Fibroblast of villous mesenchyme (primary cell): Measurements from ENCODE around the gene KYNU. TPM values are rescaled to one million over a fixed set of nuclear protein-coding genes. Genes with fewer than 3 reads are reported as not detected.
"Not testable (repeated sequence)": the region's sequence is repeated elsewhere in the genome, so short reads cannot be mapped to it uniquely, and the experiment has no call there.

Source experiments
- DNase-seq: peaks from one replicate; pipeline ENCODE4 v3.0.0-alpha.2; 2010; ENCODE audit warnings: low read depth
- H3K4me3 ChIP-seq: 2 replicates; pipeline ENCODE4 v1.5.1; 2011; ENCODE audit warnings: low read depth, mild to moderate bottlenecking, low read length
- small RNA-seq: library from RNA; depleted of rRNA; stranded (forward); fragments of <200 nt; gene quantifications from one replicate; pipeline ENCODE3, GENCODE V24; 2012
- total RNA-seq: library from RNA; depleted of rRNA; stranded (reverse); fragments of >200 nt; gene quantifications from 2 replicates; pipeline ENCODE4 v1.2.3, GENCODE V29; 2012
- TF ChIP-seq, protein P1 (sequence below): IDR thresholded peaks from 2 replicates; pipeline ENCODE4 v1.5.1; 2012; ENCODE audit warnings: low read depth, mild to moderate bottlenecking, low read length; ENCODE audit not compliant: insufficient read depth

Gene KYNU
- total RNA-seq, 1 donor: 0.43 TPM

DNA sequence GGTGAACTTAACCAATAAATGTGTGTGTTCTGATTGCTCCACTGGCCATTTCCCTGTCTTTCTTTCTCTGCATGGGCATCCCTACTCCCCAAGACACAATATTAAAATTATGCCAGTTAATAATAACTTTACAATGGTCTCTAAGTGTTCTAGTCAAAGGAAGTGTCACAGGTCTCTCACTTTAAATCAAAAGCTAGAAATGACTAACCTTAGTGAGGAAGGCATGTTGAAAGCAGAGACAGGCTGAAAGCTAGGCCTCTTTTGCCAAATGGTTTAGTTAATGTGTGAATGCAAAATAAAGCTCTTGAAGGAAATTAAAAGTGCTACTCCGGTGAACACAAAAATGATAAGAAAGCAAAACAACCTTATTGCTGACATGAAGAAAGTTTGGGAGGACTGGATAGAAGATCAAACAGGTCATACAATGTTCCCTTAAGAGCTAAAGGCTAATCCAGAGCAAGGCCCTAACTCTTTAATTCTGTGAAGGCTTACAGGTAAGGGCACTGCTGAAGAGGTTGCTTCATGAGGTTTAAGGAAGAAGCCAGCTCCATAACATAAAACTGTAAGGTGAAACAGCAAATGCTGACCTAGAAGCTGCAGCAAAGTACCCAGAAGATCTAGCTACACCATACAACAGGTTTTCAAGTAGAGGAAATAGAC, 207.8 kb downstream of the KYNU start:
- DNase-seq: no peak
- no peak overlapping the region for H3K4me3 ChIP-seq
- TF ChIP-seq, protein P1, sequence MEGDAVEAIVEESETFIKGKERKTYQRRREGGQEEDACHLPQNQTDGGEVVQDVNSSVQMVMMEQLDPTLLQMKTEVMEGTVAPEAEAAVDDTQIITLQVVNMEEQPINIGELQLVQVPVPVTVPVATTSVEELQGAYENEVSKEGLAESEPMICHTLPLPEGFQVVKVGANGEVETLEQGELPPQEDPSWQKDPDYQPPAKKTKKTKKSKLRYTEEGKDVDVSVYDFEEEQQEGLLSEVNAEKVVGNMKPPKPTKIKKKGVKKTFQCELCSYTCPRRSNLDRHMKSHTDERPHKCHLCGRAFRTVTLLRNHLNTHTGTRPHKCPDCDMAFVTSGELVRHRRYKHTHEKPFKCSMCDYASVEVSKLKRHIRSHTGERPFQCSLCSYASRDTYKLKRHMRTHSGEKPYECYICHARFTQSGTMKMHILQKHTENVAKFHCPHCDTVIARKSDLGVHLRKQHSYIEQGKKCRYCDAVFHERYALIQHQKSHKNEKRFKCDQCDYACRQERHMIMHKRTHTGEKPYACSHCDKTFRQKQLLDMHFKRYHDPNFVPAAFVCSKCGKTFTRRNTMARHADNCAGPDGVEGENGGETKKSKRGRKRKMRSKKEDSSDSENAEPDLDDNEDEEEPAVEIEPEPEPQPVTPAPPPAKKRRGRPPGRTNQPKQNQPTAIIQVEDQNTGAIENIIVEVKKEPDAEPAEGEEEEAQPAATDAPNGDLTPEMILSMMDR: no peak

DNA sequence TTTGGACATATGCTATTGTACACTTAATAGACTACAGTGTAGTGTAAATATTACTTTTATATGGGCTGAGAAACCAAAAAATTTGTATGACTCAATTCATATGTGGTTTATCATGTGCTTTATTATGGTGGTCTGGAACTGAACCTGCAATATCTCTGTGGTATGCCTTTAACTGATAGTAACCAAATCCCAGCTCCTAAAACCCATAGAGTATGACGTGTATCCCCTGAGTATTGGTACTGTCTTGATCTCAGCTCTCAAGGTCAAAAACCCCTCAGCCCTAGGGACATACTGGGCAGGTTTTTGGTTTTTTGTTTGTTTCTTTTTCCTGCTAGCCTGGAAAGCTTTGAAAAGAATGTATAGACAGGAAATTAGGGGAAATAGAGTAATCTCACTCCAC, 209.6 kb downstream of the KYNU start:
- H3K4me3 ChIP-seq: no peak overlapping the region
- no peak for DNase-seq
- TF ChIP-seq, protein P1: no peak

DNA sequence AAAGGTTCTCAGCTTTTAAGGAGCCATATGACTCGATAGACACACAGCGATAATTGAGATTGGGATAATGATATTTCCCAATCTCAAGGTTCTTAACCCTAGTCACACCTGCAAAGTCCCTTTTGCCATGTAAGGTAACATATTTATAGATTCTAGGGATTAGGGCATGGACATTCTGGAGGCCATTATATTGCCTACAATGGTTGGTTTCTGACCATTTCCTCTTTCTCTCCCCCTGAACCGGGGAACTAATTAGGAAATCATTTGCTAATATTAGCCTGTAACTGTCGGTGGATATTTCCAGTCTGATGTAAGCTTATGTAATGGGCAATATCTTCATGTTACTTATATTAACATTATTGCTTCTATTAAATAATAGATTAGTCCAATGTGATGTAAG, 210.9 kb downstream of the KYNU start:
- H3K4me3 ChIP-seq: no peak overlapping the region
- TF ChIP-seq, protein P1: no peak
- DNase-seq: no peak

DNA sequence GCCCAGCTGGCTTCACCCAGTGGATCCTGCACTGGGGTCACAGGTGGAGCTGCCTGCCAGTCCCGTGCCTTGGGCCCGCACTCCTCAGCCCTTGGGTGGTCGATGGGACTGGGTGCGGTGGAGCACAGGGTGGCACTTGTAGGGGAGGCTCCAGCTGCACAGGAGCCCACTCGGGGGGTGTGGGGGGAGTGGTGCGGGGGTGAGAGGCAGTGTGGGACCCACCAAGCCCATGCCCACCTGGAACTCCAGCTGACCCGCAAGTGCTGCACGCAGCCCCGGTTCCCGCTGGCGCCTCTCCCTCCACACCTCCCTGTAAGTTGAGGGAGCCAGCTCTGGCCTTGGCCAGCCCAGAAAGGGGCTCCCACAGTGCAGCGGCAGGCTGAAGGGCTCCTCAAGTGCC, 212.1 kb downstream of the KYNU start:
- H3K4me3 ChIP-seq, DNase-seq: not testable (repeated sequence)

Small RNA genes lying within 50 kb of the gene (small RNA-seq; reads per million reads assigned to genes)
- gene MTND4LP12: not detected
